Upper lobe of left lung (tissue), 4 donors: ENCODE measurements around the gene CLCNKA.

ENCODE experiments used
- POLR2A ChIP-seq, 4 donors: fragments of 450-650 bp; IDR thresholded peaks; one replicate each; pipeline ENCODE4 v1.5.1; 2016 to 2017; ENCODE audit warnings: antibody characterized with exemption in 4 of 4, mild to moderate bottlenecking in 2 of 4
- TF ChIP-seq, protein P1 (sequence below), 6 experiments: fragments of 450-650 bp in 4 of 6; fragments of 200-600 bp in 2 of 6; sonication (generic) in 2 of 6; IDR thresholded peaks; one replicate each; pipeline ENCODE4 v1.5.1; 2016 to 2019; ENCODE audit warnings: antibody characterized with exemption in 6 of 6

DNA sequence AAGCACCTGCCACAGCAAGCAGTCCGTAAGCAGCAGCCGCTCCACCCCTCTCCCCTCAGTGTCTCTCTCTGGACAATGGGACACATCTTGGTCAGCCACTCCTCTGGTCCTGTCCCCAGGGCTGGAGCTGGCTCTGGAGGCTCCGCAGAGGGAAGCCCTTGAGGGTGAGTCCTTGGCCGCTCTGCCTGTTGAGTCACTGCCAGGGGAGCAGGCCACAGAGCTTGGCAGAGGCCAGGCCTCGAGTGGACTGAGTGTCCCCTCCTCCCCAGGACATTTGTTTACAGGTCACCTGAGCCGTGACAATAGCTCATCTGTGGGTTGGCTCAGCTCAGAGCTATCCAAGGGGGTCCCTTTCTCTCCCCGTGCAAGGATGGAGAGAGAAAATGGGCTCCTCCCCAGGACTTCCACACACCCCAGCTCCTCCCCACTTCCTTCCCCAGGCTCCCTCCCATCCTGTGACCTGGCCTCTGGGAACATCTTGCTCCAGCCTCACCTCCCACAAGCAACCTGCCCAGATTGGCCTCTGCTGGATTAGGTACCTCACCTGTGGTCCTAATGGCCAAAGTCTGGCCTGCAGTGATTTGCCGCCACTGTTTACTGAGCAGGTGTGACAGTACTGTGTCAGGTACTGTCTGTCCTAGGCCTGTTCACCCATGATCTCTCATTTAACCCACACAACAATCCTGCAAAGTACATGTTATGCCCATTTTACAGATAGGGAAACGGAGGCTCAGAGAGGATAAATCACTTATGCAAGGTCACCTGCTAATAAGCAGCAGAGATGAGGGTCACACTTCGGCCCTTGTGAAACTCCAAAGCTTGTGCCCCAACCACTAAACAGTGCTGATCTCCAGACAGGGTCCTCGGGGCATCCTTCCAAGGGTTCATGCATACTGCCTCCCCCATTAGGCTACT, 46.8 kb downstream of the CLCNKA start:
- TF ChIP-seq, protein P1, sequence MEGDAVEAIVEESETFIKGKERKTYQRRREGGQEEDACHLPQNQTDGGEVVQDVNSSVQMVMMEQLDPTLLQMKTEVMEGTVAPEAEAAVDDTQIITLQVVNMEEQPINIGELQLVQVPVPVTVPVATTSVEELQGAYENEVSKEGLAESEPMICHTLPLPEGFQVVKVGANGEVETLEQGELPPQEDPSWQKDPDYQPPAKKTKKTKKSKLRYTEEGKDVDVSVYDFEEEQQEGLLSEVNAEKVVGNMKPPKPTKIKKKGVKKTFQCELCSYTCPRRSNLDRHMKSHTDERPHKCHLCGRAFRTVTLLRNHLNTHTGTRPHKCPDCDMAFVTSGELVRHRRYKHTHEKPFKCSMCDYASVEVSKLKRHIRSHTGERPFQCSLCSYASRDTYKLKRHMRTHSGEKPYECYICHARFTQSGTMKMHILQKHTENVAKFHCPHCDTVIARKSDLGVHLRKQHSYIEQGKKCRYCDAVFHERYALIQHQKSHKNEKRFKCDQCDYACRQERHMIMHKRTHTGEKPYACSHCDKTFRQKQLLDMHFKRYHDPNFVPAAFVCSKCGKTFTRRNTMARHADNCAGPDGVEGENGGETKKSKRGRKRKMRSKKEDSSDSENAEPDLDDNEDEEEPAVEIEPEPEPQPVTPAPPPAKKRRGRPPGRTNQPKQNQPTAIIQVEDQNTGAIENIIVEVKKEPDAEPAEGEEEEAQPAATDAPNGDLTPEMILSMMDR (IDR thresholded peaks at IDR 0.05) = no peak
- no peak for TF ChIP-seq POLR2A (IDR thresholded peaks at IDR 0.05)
